ENCODE data around the gene NCOA4. TPM values are rescaled to one million over a fixed set of nuclear protein-coding genes. Genes with fewer than 3 reads are reported as not detected.

The NCOA4 gene
- total and polyA plus RNA-seq, 2 of the 4 experiments (the other 2 are of a cell fraction): 62.2 to 188 TPM

DNA sequence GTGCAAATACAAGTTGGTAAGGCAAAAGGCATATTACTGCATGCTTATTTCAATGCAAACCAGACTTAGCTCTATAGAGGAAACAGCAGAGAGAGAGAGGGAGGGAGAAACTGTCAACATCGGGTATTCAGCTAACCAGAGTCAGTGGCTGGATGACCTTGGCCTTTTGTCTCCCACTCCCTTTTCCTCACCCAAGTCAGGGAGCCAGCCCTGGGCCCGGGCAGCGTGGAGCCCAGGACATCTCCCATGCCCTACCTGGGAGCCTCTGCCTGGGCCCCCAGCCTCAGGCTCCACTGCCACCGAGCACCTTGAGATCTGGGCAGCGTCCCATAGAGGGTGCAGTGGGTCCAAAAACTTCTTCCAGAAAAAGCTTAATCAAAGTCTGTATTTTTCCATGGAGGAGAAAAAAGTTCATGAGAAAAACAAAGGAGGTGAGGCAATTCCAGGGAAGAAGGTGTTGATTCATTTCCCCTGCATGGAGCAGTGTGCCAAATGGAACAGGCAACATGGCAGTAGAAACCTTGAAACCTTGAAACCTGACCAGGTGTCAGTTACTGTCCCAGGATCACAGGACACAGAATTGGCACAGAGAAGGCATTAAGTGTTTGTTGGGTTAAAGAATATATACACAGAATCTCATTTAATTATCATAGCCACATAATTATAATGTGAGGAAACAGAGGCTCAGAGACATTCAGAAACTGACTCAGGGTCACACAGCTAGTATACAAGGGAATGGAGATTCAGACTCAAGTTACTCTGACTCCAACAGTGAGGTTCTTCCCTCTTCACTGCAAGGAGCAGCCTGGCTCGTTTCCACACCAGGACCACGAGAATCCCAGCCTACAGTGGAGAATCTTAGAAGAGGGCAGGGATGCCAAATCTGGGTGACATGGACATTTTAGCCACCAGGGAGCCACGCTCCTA, 5.8 kb upstream of the NCOA4 start:
- H2BK5ac ChIP-seq (ENCODE audit: low read depth, low read length, poor library complexity, severe bottlenecking): no peak overlapping the region
- TF ChIP-seq RCOR1 (IDR thresholded peaks at IDR 0.05; ENCODE audit: insufficient replicate concordance, low read length) (no peak), MAFK (IDR thresholded peaks at IDR 0.05; ENCODE audit: low read depth, low read length) (no peak), POLR2A (IDR thresholded peaks at IDR 0.05; ENCODE audit: low read depth, low read length) (no peak), NFE2L2 (IDR thresholded peaks at IDR 0.05; ENCODE audit: low read depth, low read length) (no peak), RFX5 (IDR thresholded peaks at IDR 0.05; ENCODE audit: low read depth, low read length) (no peak), BHLHE40 (IDR thresholded peaks at IDR 0.05; ENCODE audit: low read depth, low read length) (no peak), CHD1 (IDR thresholded peaks at IDR 0.05; ENCODE audit: low read depth, low read length) (no peak), FOS (IDR thresholded peaks at IDR 0.05; ENCODE audit: low read depth, low read length) (no peak), MAZ (IDR thresholded peaks at IDR 0.05; ENCODE audit: borderline replicate concordance, low read depth, low read length) (no peak), MXI1 (IDR thresholded peaks at IDR 0.05; ENCODE audit: borderline replicate concordance, low read depth, low read length) (no peak), RAD21 (IDR thresholded peaks at IDR 0.05; ENCODE audit: low read length) (no peak), SMC3 (IDR thresholded peaks at IDR 0.05; ENCODE audit: low read depth, low read length) (no peak)
- TF ChIP-seq, protein P1, sequence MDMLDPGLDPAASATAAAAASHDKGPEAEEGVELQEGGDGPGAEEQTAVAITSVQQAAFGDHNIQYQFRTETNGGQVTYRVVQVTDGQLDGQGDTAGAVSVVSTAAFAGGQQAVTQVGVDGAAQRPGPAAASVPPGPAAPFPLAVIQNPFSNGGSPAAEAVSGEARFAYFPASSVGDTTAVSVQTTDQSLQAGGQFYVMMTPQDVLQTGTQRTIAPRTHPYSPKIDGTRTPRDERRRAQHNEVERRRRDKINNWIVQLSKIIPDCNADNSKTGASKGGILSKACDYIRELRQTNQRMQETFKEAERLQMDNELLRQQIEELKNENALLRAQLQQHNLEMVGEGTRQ (IDR thresholded peaks at IDR 0.05; ENCODE audit: low read depth, low read length): no peak
- TF ChIP-seq, protein P2, sequence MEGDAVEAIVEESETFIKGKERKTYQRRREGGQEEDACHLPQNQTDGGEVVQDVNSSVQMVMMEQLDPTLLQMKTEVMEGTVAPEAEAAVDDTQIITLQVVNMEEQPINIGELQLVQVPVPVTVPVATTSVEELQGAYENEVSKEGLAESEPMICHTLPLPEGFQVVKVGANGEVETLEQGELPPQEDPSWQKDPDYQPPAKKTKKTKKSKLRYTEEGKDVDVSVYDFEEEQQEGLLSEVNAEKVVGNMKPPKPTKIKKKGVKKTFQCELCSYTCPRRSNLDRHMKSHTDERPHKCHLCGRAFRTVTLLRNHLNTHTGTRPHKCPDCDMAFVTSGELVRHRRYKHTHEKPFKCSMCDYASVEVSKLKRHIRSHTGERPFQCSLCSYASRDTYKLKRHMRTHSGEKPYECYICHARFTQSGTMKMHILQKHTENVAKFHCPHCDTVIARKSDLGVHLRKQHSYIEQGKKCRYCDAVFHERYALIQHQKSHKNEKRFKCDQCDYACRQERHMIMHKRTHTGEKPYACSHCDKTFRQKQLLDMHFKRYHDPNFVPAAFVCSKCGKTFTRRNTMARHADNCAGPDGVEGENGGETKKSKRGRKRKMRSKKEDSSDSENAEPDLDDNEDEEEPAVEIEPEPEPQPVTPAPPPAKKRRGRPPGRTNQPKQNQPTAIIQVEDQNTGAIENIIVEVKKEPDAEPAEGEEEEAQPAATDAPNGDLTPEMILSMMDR (conservative IDR thresholded peaks at IDR 0.05; ENCODE audit: low read depth, low read length): no peak
- TF ChIP-seq, protein P3, sequence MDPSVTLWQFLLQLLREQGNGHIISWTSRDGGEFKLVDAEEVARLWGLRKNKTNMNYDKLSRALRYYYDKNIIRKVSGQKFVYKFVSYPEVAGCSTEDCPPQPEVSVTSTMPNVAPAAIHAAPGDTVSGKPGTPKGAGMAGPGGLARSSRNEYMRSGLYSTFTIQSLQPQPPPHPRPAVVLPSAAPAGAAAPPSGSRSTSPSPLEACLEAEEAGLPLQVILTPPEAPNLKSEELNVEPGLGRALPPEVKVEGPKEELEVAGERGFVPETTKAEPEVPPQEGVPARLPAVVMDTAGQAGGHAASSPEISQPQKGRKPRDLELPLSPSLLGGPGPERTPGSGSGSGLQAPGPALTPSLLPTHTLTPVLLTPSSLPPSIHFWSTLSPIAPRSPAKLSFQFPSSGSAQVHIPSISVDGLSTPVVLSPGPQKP (IDR thresholded peaks at IDR 0.05; ENCODE audit: borderline replicate concordance, low read depth, low read length): no peak

More for the DNA sequence above, 5.8 kb upstream of the NCOA4 start:
- Histone ChIP-seq H3K18ac (ENCODE audit: low read depth, low read length) (no peak overlapping the region), H3K9me1 (ENCODE audit: insufficient read depth, low read length) (no peaks in the 10 kb centered on the region), H3K36me3 (ENCODE audit: control insufficient read depth, insufficient read depth, low read length) (no peaks in the 10 kb centered on the region), H3K9me3 (ENCODE audit: control insufficient read depth, insufficient read depth, low read length) (no peaks in the 10 kb centered on the region), H3K23ac (ENCODE audit: low read depth, low read length) (no peak overlapping the region), H3K27me3 (ENCODE audit: control insufficient read depth, insufficient read depth, low read length) (peaks cover 3% of the 10 kb centered on the region), H3K4me1 (ENCODE audit: control insufficient read depth, insufficient read depth, low read length) (peaks cover 3% of the 10 kb centered on the region; the same call in 1 of the 2 replicates), H2AFZ (replicated peaks; ENCODE audit: low read length, poor library complexity) (peak overlapping the region; percentile 56), H3K4me2 (ENCODE audit: low read depth, low read length) (no peak overlapping the region), H3K56ac (ENCODE audit: extremely low read depth, insufficient read depth, low read length) (no peak overlapping the region), H3K27ac (ENCODE audit: insufficient read depth, low read length) (no peak overlapping the region), H4K8ac (ENCODE audit: low read depth in 2 of 2, low read length in 2 of 2) (no peak overlapping the region), H2AK5ac (ENCODE audit: low read depth, low read length) (no peak overlapping the region), H2BK15ac (ENCODE audit: low read depth, low read length) (no peak overlapping the region), H4K5ac (ENCODE audit: low read depth, low read length) (no peak overlapping the region), H3K4ac (ENCODE audit: low read depth, low read length) (no peak overlapping the region), H2AK9ac (replicated peaks; ENCODE audit: low read depth, low read length, poor library complexity) (no peak overlapping the region), H3K14ac (replicated peaks; ENCODE audit: low read depth, low read length) (no peak overlapping the region), H3K9ac (ENCODE audit: low read depth, low read length) (no peak overlapping the region), H2BK120ac (ENCODE audit: low read depth, low read length) (no peak overlapping the region), H3K4me3 (ENCODE audit: insufficient read depth, low read depth, low read length) (no peak overlapping the region), H4K20me1 (ENCODE audit: insufficient read depth, low read length) (no peaks in the 10 kb centered on the region), H2BK20ac (ENCODE audit: low read depth, low read length) (no peak overlapping the region), H3K79me1 (ENCODE audit: low read depth in 1 of 2, low read length in 2 of 2) (no peaks in the 10 kb centered on the region), H4K91ac (ENCODE audit: insufficient read depth, low read depth, low read length) (no peak overlapping the region)
- no CpG with 5 or more reads among the region's 8 CpGs for WGBS, 2 experiments (ENCODE audit: extremely low coverage in 2 of 2, insufficient read length in 1 of 2)
- POLR2A ChIA-PET (ENCODE audit: unreplicated experiment): no interaction called here
- in situ Hi-C loops (cut with MboI; ENCODE audit: low sequenced_read_pairs): no loop called here
- dilution Hi-C loops (cut with HindIII; ENCODE audit: low sequenced_read_pairs, unreplicated experiment): no loop called here
- intact Hi-C loops (cut with micrococcal nuclease): no loop called here
- DNase-seq: no peak
- no TSS peak for BruUV-seq (replicated peaks)
- ATAC-seq (ENCODE audit: low read depth): no peak
- CTCF ChIA-PET: no interaction called here

All from IMR-90 (cell line).